ENCODE results near the gene KIF16B.
A peak's percentile ranks its signal among the peaks of the same experiment; 100 is the strongest.

Gene KIF16B

DNA sequence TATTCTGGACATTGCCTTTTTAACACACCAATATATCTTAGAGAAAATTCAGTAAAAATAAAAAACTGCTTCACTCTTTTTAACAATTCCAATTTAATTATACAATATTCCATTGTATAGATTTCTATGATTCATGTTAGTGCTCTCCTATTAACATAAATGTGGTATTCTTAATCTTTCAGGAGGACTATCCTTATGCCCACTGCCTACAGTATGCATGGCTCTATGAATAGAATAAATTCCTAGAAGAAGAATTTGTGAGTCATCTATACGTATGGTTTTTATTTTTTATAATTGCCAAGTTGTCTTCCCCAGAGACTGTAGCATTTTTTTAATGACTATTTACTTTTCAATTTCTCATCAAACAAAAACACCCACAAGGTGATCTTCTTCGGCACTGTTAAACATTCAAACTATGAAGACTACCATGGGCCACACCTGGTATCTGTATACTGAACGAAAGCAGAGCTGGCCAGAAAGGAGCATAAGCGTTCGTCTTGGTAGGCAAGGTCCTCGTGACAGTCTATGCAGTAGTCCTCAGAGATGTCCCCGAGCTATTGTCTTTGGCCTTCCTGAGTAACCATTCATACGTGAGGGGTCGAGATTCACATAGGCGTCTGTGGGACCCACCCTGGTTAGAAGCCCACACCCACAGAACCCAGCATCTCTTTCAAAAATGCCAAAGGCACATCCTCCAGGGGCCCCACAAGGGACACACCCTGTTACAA is 74.6 kb downstream of the KIF16B start:
- TF ChIP-seq, protein P1, sequence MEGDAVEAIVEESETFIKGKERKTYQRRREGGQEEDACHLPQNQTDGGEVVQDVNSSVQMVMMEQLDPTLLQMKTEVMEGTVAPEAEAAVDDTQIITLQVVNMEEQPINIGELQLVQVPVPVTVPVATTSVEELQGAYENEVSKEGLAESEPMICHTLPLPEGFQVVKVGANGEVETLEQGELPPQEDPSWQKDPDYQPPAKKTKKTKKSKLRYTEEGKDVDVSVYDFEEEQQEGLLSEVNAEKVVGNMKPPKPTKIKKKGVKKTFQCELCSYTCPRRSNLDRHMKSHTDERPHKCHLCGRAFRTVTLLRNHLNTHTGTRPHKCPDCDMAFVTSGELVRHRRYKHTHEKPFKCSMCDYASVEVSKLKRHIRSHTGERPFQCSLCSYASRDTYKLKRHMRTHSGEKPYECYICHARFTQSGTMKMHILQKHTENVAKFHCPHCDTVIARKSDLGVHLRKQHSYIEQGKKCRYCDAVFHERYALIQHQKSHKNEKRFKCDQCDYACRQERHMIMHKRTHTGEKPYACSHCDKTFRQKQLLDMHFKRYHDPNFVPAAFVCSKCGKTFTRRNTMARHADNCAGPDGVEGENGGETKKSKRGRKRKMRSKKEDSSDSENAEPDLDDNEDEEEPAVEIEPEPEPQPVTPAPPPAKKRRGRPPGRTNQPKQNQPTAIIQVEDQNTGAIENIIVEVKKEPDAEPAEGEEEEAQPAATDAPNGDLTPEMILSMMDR (IDR thresholded peaks at IDR 0.05; ENCODE audit: insufficient read depth, low read depth, low read length, missing control alignments), result no peak
- DNase-seq (ENCODE audit: low read depth), result no peak
- no peak overlapping the region for H3K4me3 ChIP-seq (ENCODE audit: low read depth, low read length)

DNA sequence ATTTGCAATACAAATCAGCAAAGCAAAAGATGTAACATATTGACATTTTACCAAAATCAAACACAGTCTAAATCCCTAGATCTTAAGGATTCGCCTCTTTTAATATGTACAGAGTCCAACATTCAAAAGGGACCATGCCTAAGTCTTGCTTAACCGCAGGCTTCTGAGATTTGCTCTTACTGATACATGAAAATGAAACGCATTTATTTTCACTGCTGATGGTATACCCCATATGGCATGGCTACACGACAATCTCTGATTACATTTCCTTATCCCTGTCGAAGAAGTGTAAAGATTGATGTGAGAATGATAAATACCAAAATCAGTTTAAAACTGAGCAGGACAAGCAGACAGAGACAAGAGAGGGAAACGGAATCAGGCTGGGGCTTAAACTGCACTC is 75.4 kb downstream of the KIF16B start:
- DNase-seq (ENCODE audit: low read depth), result no peak
- H3K4me3 ChIP-seq (ENCODE audit: low read depth, low read length), result no peak overlapping the region
- TF ChIP-seq, protein P1 (IDR thresholded peaks at IDR 0.05; ENCODE audit: insufficient read depth, low read depth, low read length, missing control alignments), result no peak

DNA sequence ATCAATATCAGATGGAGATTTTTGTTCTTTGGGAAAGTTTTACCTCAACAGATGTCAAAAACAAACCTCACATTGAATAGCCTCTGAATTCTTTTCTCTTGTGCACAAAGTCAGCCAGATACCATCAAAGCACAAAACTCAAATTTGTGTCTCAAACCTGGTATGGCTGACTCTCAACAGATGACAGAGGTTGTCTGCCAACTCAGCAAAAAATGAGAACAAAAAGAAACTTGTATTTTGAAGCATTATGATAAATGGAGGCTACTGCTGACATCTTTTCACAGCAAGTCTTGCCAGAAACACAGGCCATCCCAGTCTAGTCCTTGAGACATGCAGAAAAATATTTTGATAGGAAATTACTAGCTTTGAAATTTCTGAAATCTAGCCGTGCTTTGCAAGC is 79.8 kb downstream of the KIF16B start:
- H3K4me3 ChIP-seq (ENCODE audit: low read depth, low read length), result no peak overlapping the region
- DNase-seq (ENCODE audit: low read depth), result no peak
- TF ChIP-seq, protein P1 (IDR thresholded peaks at IDR 0.05; ENCODE audit: insufficient read depth, low read depth, low read length, missing control alignments), result no peak

DNA sequence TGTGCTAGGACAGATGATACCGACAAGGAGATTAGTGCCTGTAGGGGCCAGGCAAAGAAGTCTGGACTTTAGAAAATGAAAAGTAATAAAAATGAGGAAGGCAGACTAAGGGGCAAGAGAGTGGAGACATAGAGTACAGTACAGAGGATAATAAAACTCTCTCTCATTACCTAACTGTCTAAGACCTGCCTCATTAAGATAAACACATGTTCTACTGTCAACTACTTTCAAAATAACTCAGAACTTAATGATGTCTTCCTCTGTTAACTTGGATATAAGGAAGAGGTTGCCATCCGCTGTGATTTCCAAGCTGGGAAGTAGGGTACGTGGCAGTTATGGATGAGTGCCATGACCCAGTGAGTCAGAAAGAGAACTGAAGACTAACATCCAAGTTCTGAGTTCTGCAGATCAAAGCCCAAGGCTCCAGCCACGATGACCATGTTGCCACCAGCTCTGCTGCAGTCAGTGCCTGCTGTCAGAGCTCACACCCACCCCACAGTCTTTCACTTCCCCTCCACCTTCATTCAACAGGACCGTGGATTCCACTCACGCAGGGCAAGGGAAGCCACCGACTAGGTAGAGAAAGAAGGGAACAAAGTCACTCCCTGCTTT is 81.8 kb downstream of the KIF16B start:
- peak; percentile 24 for DNase-seq (ENCODE audit: low read depth)
- no peak overlapping the region for H3K4me3 ChIP-seq (ENCODE audit: low read depth, low read length)

GRCh38 chr20:16490696-16491095 is 82.6 kb downstream of the KIF16B start:
- H3K4me3 ChIP-seq (ENCODE audit: low read depth, low read length), result no peak overlapping the region
- TF ChIP-seq, protein P1 (IDR thresholded peaks at IDR 0.05; ENCODE audit: insufficient read depth, low read depth, low read length, missing control alignments), result no peak
- DNase-seq (ENCODE audit: low read depth), result no peak

More for the DNA sequence above, 81.8 kb downstream of the KIF16B start:
- TF ChIP-seq, protein P1 (IDR thresholded peaks at IDR 0.05; ENCODE audit: insufficient read depth, low read depth, low read length, missing control alignments), result no peak

DNA sequence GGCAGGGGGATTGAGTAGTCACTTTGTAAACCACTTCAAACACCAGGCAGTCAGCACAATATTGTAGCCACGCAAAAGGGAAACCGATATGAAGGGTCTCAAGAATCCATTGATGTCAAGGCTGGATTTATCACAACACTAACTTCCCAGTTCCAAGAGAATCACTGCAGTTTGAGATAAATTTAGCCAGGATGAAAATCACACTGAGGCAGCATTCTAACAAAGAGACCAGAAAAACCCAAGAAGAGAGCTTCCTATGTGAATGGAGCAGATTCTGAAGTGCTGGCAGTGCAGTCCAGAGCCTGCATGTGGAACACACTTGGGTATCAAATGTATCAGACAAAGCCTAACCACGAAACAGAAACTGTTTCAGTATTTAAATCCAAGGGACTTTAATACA is 84.6 kb downstream of the KIF16B start:
- H3K4me3 ChIP-seq (ENCODE audit: low read depth, low read length), result no peak overlapping the region
- TF ChIP-seq, protein P1 (IDR thresholded peaks at IDR 0.05; ENCODE audit: insufficient read depth, low read depth, low read length, missing control alignments), result no peak
- DNase-seq (ENCODE audit: low read depth), result no peak
